GM21825 (cell line): ENCODE data around the gene FTSJ1.
A peak's percentile ranks its signal among the peaks of the same experiment; 100 is the strongest.
"Not testable (repeated sequence)": the region's sequence is repeated elsewhere in the genome, so short reads cannot be mapped to it uniquely, and the experiment has no call there.

ENCODE experiments used
- ATAC-seq: cut with Tn5 transposase; IDR thresholded peaks from one replicate; pipeline ENCODE4 v1.9.1; 2021; ENCODE audit warnings: mild to moderate bottlenecking, moderate library complexity; ENCODE audit not compliant: unreplicated experiment

Gene FTSJ1

DNA sequence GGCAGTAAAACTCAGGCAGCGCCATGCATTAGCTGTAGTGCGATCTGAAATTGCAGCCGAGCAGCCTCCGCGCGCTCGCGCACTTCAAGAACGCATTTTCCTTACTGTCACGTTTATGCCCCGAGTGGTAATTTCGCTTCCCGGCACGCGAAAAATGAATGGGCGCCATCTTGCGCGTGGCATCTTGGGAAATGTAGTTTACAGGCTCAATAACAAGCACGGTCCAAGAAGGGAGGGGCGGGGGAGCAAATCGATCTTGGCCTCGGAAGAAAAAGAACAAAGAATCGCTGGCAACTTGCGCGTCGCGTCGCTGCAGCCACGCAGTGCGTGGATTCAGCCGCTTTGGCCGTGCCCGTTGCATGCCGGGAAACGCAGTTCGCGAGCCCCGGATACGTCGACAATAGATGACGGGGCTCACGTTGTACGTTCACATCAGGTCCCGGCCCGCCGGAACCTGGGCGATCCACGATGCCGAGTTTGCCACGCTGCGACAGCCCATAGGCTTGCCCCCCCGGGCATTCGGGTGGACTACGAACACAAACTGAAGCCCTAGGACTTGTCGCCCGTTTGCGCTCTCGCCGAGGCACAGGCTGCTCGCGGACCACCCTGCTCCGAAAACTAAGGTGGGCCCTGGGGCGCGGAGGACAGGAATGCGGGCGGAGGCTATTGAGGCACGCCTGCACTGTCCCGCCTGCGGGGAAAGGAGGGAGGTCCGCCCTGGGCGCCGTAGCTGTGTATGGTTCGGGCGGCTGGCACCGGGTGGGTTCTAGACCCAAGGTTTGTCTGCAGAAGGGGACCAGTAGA, at the start of gene FTSJ1:
Gene FTSJ1 (plus strand): TSS at position 426 of the 804 bp plus-strand sequence. CDS start 1,849 bp downstream, outside the sequence.
- peak; percentile 70 for ATAC-seq

GRCh38 chrX:48427027-48427716, 48.8 kb upstream of the FTSJ1 start:
- not testable (repeated sequence) for ATAC-seq

GRCh38 chrX:48429606-48430005, 46.4 kb upstream of the FTSJ1 start:
- ATAC-seq = not testable (repeated sequence)

DNA sequence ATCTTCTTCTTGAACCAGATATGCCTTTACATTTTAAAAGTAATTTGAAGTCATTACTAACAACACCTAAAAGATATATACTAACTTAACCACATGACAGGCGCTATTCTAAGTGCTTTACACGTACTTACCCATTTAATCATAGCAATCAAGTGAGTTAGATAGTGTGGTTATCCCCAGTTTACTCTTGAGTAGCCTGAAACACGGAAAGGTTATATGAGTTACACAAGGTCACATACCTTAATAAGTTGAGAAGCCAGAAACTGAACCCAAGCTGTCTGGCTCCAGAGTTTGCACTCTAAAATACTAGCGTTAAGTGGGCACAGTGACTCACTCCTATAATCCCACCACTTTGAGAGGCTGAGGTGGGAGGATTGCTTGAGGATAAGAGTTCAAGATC, 45.8 kb upstream of the FTSJ1 start:
- not testable (repeated sequence) for ATAC-seq

DNA sequence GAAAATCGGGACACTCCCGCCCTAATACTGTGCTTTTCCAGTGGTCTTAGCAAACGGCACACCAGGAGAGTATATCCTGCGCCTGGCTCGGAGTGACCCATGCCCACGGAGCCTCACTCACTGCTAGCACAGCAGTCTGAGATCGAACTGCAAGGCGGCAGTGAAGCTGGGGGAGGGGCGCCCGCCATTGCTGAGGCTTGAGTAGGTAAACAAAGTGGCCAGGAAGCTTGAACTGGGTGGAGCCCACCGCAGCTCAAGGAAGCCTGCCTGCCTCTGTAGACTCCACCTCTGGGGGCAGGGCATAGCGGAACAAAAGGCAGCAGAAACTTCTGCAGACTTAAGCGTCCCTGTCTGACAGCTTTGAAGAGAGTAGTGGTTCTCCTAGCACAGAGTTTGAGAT, 42.3 kb upstream of the FTSJ1 start:
- ATAC-seq = not testable (repeated sequence)

GRCh38 chrX:48447201-48447600, 28.8 kb upstream of the FTSJ1 start:
- ATAC-seq = not testable (repeated sequence)

GRCh38 chrX:48450076-48450475, 25.9 kb upstream of the FTSJ1 start:
- no peak for ATAC-seq

- ATAC-seq = no peak
Measured at GRCh38 chrX:48451708-48452107, 24.3 kb upstream of the FTSJ1 start.

GRCh38 chrX:48456628-48457331, 19.2 kb upstream of the FTSJ1 start:
- ATAC-seq = no peak

DNA sequence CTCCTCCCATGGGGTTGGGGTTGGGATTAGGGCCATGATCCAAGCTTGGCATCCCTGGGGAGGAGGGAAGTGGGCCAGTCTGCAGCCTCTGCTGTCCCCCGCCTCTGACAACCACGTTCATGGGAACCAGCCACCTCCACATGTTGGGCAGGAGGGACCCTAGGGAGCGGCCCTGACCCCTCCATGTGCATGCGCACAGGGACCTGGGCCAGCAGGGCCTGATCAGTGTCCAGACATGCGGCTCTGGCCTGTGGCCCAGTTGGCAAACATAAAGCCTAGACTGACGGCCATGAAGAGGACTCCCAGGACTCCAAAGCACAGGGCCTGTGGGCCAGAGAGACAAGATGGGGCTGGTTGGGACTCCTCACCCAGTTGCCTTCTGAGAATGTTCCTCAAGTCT, 17.3 kb upstream of the FTSJ1 start:
- ATAC-seq = no peak

GRCh38 chrX:48459483-48459882, 16.5 kb upstream of the FTSJ1 start:
- ATAC-seq = no peak

- ATAC-seq = no peak
Measured at GRCh38 chrX:48460031-48460430, 16.0 kb upstream of the FTSJ1 start.

- no peak for ATAC-seq
Measured at GRCh38 chrX:48460606-48461005, 15.4 kb upstream of the FTSJ1 start.

- no peak for ATAC-seq
Measured at GRCh38 chrX:48461830-48462229, 14.2 kb upstream of the FTSJ1 start.

DNA sequence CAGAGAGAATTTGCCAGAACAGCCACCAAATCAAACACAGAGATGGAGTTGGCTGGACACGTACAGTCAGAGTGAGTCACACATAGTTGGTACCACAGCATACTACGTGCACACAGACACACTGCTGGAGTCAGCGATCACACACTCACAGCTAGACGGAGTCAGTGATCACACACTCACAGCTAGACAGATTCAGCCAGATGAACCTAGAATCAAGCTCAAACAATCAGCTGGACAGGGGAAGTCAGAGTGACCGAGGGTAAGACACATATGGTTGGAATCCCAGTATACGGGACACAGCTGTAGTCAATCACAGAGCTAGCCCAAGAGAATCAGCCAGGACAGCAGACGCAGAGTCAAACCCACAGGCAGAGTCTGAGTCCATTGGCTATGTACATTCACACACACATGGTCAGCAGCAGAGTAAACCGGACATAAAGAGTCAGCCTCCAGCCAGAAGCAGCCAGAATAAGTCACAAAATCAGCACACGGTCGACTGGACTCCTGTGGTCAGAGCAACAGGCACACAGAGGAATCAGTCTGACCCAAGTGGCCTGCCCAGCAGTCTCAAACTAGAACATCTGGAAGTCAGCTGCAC, 10.6 kb upstream of the FTSJ1 start:
- ATAC-seq = no peak

DNA sequence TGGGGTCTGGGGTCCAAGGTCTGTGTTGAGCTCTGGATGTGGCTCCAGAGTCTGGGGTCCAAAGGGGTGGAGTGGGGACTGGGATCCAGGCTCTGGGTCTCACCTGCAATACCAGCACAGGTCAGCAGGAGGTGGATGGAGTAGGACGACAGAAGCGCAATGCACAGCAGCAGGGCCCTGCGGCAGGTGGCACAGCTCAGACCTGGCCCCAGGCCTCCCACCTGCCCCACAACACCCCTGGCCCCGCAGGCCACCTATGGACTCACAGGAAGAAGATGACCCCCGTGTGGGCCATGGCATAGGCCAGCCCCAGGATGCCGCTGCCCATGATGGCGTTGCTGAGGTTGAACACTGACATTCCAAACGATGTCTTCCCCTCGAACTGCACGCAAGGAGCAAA, 9.3 kb upstream of the FTSJ1 start:
- ATAC-seq = no peak

- ATAC-seq = no peak
Measured at GRCh38 chrX:48467281-48467761, 8.7 kb upstream of the FTSJ1 start.

DNA sequence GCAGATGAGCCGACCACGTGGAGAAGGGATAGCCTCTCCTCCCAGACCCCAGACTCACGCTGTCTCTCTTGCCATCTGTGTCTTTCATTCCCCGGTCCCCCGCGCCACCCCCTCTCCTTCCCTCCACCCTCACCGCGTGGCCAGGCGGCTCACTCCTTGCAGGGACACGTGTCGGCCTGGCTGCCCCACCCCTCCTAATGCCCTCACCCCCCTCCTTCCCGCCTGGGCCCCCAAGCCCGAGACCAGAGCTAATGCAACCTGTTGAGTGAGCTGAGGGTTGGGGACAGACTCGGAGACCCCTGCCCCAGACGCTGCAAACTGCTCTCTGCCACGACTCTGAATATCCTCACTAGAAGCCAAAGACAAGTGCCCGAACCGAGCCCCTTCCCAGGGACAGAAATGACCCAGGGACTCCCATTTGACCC, 7.7 kb upstream of the FTSJ1 start:
- no peak for ATAC-seq

DNA sequence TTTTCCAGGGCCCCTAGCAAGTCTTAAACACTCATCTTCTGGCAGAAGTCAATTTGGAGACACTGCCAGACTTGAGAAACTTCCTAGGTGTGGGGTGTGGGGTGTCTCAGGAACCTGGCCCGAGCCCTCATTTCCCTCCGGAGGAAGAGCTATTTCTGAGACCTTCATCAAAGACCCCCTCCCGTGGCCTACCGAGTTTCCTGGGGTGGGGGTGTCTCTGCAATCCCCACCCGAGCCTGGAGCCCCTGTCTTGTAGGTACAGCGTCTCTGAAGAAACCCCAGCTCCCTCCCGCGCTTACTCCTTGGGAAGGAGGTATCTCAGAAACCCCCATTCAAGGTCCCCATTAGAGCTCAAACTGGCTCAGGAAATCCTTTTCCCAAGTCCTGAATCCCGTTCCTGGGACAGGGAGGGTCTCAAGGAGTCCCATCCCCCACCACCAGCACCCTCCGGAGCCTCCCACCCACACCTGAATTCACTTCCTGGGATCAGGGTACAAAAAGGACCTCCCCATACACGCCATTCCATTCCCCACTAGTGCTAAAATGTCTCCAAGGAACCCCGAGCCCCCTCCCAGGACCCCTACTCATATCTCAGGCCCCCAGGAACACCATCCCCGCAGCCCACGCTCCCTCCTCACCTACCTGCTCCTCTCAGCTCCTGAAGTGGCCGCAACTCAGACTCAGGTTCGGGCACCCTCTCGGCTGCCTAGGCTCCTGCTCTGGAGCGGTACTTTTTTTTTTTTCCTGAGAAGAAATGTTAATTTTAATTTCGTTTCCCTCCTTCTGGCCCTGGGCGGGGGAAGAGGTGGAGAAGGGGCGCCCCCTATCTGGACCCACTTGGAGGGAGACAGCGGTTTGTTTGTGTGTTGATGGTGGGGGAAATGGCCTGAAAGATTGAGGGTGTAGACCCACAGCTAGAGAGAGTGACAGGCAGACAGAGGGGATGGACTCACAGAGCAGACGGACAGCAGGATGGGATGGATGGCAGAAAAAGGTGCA, 7.0 kb upstream of the FTSJ1 start:
- no peak for ATAC-seq
